Neural progenitor cell (in vitro differentiated cells): ENCODE data around the gene CACNG3.
"Not testable (repeated sequence)": the region's sequence is repeated elsewhere in the genome, so short reads cannot be mapped to it uniquely, and the experiment has no call there.

Source experiments
- CTCF ChIP-seq: fragments of 200-600 bp; sonication (generic); IDR thresholded peaks from 2 replicates; pipeline ENCODE4 v1.5.1; 2017; ENCODE audit warnings: antibody characterized with exemption, mild to moderate bottlenecking
- EZH2phosphoT487 ChIP-seq: fragments of 200-600 bp; sonication (generic); IDR thresholded peaks from 2 replicates; pipeline ENCODE4 v1.6.1; 2017; ENCODE audit warnings: antibody characterized with exemption

- not testable (repeated sequence) for TF ChIP-seq CTCF, EZH2phosphoT487
These were observed 17.3 kb upstream of the CACNG3 start for GRCh38 chr16:24238846-24239245.
